K562 (cell line): ENCODE measurements around the gene FAM124A. TPM values are rescaled to one million over a fixed set of nuclear protein-coding genes. Genes with fewer than 3 reads are reported as not detected.

Experiments
- ATAC-seq: fragments of 200-7000 bp; cut with Tn5 transposase; 3 replicates; pipeline ENCODE4 v1.9.1; 2020; ENCODE audit warnings: moderate library complexity
- BruUV-seq: library from RNA; stranded (reverse); fragments of 400-500 nt; replicated peaks from 2 replicates; lab custom pipeline; 2021; lab: Mats Ljungman, UMichigan
- CTCF ChIA-PET: fragments of 300-600 bp; formaldehyde crosslinking; extraction: SDS; loops from one replicate; lab custom pipeline; 2021; ENCODE audit warnings: low intra/inter-chr PET ratio; lab: Yijun Ruan, JAX
- POLR2A ChIA-PET: fragments of 300-600, 350-650 bp; sonication (Branson Sonifier 250); formaldehyde crosslinking; extraction: SDS; loops from one replicate; lab custom pipeline; 2021; ENCODE audit warnings: antibody characterized with exemption, inconsistent platforms; lab: Yijun Ruan, JAX
- DNase-seq, 4 experiments: peaks; one replicate each; pipeline versions ENCODE4 v3.0.0 to v3.0.0-alpha.2; 2011 to 2018; ENCODE audit warnings: low spot score in 3 of 4, mixed read lengths in 3 of 4; ENCODE audit errors: extremely low read depth in 1 of 4
- FAIRE-seq: peaks from 2 replicates; lab custom pipeline; 2011; peaks lifted over from hg19 to GRCh38; lab: Jason Lieb, UNC
- H2AFZ ChIP-seq: 2 replicates; pipeline ENCODE4 v1.6.0; 2011; ENCODE audit warnings: low read depth, low read length, control low read depth, inconsistent platforms
- H3K27ac ChIP-seq: fragments of 200-600 bp; 3 replicates; pipeline ENCODE4 v1.8.0; 2011; ENCODE audit warnings: low read depth, mild to moderate bottlenecking, control low read depth, inconsistent platforms, low read length, moderate library complexity, mixed read lengths; ENCODE audit errors: extremely low read depth
- H3K27me3 ChIP-seq, 2 experiments: fragments of 300-600 bp in 1 of 2; 2 replicates in 1 of 2; 3 replicates in 1 of 2; pipeline versions ENCODE4 v1.6.0 to v1.8.0; 2011; ENCODE audit warnings: inconsistent platforms in 2 of 2, low read length in 2 of 2, mild to moderate bottlenecking in 1 of 2, mixed read lengths in 1 of 2, moderate library complexity in 1 of 2; ENCODE audit not compliant: control insufficient read depth in 2 of 2, insufficient read depth in 2 of 2
- H3K36me3 ChIP-seq: fragments of 300-600 bp; 3 replicates; pipeline ENCODE4 v1.8.0; 2011; ENCODE audit warnings: mild to moderate bottlenecking, low read length, inconsistent platforms; ENCODE audit not compliant: control insufficient read depth, insufficient read depth
- H3K4me1 ChIP-seq, 2 experiments: fragments of 200-600 bp in 1 of 2; replicated peaks in 1 of 2; 2 replicates in 1 of 2; 3 replicates in 1 of 2; pipeline versions ENCODE4 v1.5.1 to v1.8.0; 2011; ENCODE audit warnings: inconsistent platforms in 2 of 2, low read length in 2 of 2, mild to moderate bottlenecking in 1 of 2, mixed read lengths in 1 of 2, moderate library complexity in 1 of 2; ENCODE audit not compliant: control insufficient read depth in 2 of 2, insufficient read depth in 2 of 2
- H3K4me2 ChIP-seq: 2 replicates; pipeline ENCODE4 v1.6.1; 2011; ENCODE audit warnings: low read length, control low read depth, inconsistent platforms, mixed read lengths; ENCODE audit not compliant: insufficient read depth
- H3K4me3 ChIP-seq: fragments of 200-600 bp; sonication (generic), shearing (Covaris generic); 2 replicates; pipeline ENCODE4 v1.5.1; 2016; ENCODE audit warnings: control low read depth, inconsistent platforms
- H3K79me2 ChIP-seq: fragments of 200-600 bp; 3 replicates; pipeline ENCODE4 v1.8.0; 2011; ENCODE audit warnings: low read length, inconsistent platforms; ENCODE audit not compliant: control insufficient read depth, insufficient read depth
- H3K9ac ChIP-seq, 2 experiments: 2 replicates each; pipeline versions ENCODE4 v1.6.0 to v1.6.1; 2011; ENCODE audit warnings: low read depth in 2 of 2, low read length in 2 of 2, control low read depth in 1 of 2, inconsistent platforms in 1 of 2, mild to moderate bottlenecking in 1 of 2, mixed read lengths in 1 of 2; ENCODE audit not compliant: insufficient read depth in 1 of 2
- H3K9me1 ChIP-seq: one replicate; pipeline ENCODE4 v1.6.0; 2011; ENCODE audit warnings: inconsistent platforms, mild to moderate bottlenecking, low read length, moderate library complexity; ENCODE audit not compliant: control insufficient read depth, insufficient read depth
- H3K9me3 ChIP-seq: replicated peaks from 2 replicates; pipeline ENCODE4 v1.5.1; 2011; ENCODE audit warnings: low read depth, low read length, inconsistent platforms; ENCODE audit not compliant: control insufficient read depth, insufficient read depth
- H4K20me1 ChIP-seq: replicated peaks from 2 replicates; pipeline ENCODE4 v1.6.1; 2011; ENCODE audit warnings: low read length, inconsistent platforms, mixed read lengths; ENCODE audit not compliant: control insufficient read depth, insufficient read depth
- HSF4 ChIP-seq: fragments of 250-450 bp; sonication (Bioruptor Pico); IDR thresholded peaks from 2 replicates; pipeline ENCODE4 v2.1.2; 2022; ENCODE audit warnings: mild to moderate bottlenecking, moderate library complexity, borderline replicate concordance
- PHF21A ChIP-seq: fragments of 450-650 bp; IDR thresholded peaks from 2 replicates; pipeline ENCODE4 v1.6.1; 2017; ENCODE audit warnings: low read depth, borderline replicate concordance
- PHF8 ChIP-seq: fragments of 200-600 bp; sonication (generic); IDR thresholded peaks from 2 replicates; pipeline ENCODE4 v1.6.1; 2012; ENCODE audit warnings: mixed run types, mild to moderate bottlenecking, inconsistent platforms, low read length, moderate library complexity, borderline replicate concordance
- POU5F1 ChIP-seq: fragments of 150-350 bp; IDR thresholded peaks from 2 replicates; pipeline ENCODE4 v1.6.1; 2014; ENCODE audit warnings: borderline replicate concordance, low read length, low read depth, mild to moderate bottlenecking; ENCODE audit not compliant: partially characterized antibody
- PREB ChIP-seq: sonication (generic); formaldehyde crosslinking; IDR thresholded peaks from 2 replicates; pipeline ENCODE4 v1.8.1; 2023; ENCODE audit warnings: mild to moderate bottlenecking, missing genetic modification reagents
- RNF2 ChIP-seq: sonication (generic); IDR thresholded peaks from 2 replicates; pipeline ENCODE4 v1.6.1; 2016
- SLC30A9 ChIP-seq: fragments of 250-450 bp; sonication (Bioruptor Pico); IDR thresholded peaks from 2 replicates; pipeline ENCODE4 v1.8.0; 2022; ENCODE audit warnings: mild to moderate bottlenecking, moderate library complexity
- ZKSCAN3 ChIP-seq: fragments of 250-450 bp; sonication (Bioruptor Pico); IDR thresholded peaks from 2 replicates; pipeline ENCODE4 v1.4.0; 2020
- ZNF57 ChIP-seq: fragments of 450-650 bp; formaldehyde crosslinking; IDR thresholded peaks from 2 replicates; pipeline ENCODE4 v1.4.0; 2020; ENCODE audit warnings: mild to moderate bottlenecking, moderate library complexity
- WGBS: fragments of 100-300 bp; shearing (Covaris generic); methylation state at CpG from one replicate; pipeline ENCODE4 v1.1.6; 2016; ENCODE audit warnings: low coverage, mixed read lengths; ENCODE audit not compliant: insufficient coverage; ENCODE audit errors: missing lambda C conversion rate; 5-methylcytosine and 5-hydroxymethylcytosine counted together
- in situ Hi-C: fragments of 300-500 bp; cut with MboI; formaldehyde crosslinking; loops from 4 replicates; pipeline ENCODE4 v1.15.0; 2018; ENCODE audit warnings: inconsistent platforms, mixed read lengths
- intact Hi-C: fragments of 100-400 bp; cut with micrococcal nuclease; formaldehyde crosslinking; loops from 2 replicates; pipeline ENCODE4 v1.14.2; 2022
- polyA plus RNA-seq, 8 experiments: library from polyadenylated mRNA; depleted of rRNA in 4 of 8; stranded (reverse) in 5 of 8; unstranded in 3 of 8; fragments of >200 nt; fragmentation: Nextera tagmentation in 2 of 8; fragmentation: Illumina TruSeq in 1 of 8; extraction: Ambion mirVana in 2 of 8; extraction: Trizol in 1 of 8; gene quantifications; 2 replicates each; pipeline versions ENCODE4 v1.2.1 to v1.2.3, GENCODE V29; 2011 to 2014; ENCODE audit warnings: inconsistent platforms in 1 of 8, missing spikeins in 1 of 8
- total RNA-seq, 7 experiments: library from RNA; depleted of rRNA in 6 of 7; stranded (reverse); fragments of >200 nt in 6 of 7; fragmentation: Illumina TruSeq in 2 of 7; extraction: Trizol in 2 of 7; gene quantifications; 2 replicates each; pipeline versions ENCODE4 v1.2.1 to v1.2.3, GENCODE V29; 2011 to 2021; ENCODE audit warnings: low replicate concordance in 1 of 7
- TF ChIP-seq, protein P1 (sequence below): fragments of 450-650 bp; IDR thresholded peaks from 2 replicates; pipeline ENCODE4 v1.6.1; 2014; ENCODE audit warnings: low read depth, mild to moderate bottlenecking, moderate library complexity, borderline replicate concordance

The FAM124A gene
- total and polyA plus RNA-seq, 9 of the 15 experiments (the other 6 are each of a cell fraction or from before 2014, with no cell fraction given) = not detected

DNA sequence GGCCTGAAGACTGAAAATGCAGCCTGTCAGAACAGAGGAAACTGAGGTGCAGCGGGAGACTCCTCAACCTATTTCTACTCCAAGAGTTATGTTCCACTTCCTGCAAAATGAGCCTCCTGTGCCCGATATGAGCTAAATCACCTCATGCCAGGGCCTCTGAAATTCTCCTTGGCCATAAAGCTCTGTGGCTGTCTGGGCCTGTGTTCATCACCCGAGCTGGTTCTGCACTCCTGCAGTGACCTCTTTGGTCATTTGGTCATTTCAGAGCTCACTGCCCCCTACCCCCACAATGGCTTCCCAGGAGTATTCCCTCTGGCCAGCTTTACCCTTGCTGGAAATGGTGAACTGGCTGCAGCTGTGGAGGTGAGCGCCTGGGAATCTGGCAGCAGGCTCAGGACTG lies 65.6 kb downstream of the FAM124A start:
- H3K9ac ChIP-seq = no peak overlapping the region
- H3K4me3 ChIP-seq = no peak overlapping the region
- no peak overlapping the region for H2AFZ ChIP-seq
- WGBS = 0% methylated on average over 3 of the region's 4 CpGs
- no peak overlapping the region for H3K27ac ChIP-seq
- H3K36me3 ChIP-seq = no peaks in the 10 kb centered on the region
- no peak overlapping the region for H3K4me2 ChIP-seq
- no peaks in the 10 kb centered on the region for H3K9me3 ChIP-seq
- H3K9me1 ChIP-seq = no peaks in the 10 kb centered on the region
- FAIRE-seq (no peak), DNase-seq (no peak)
- H4K20me1 ChIP-seq = no peaks in the 10 kb centered on the region
- no peaks in the 10 kb centered on the region for H3K79me2 ChIP-seq
- in situ Hi-C loops = no loop called here
- BruUV-seq = no TSS peak
- H3K27me3 ChIP-seq = peaks cover 2 to 20% of the 10 kb centered on the region in 2 experiments; a peak in 4 of 5 replicates
- intact Hi-C loops = loop anchor here (2.0 kb wide), 1 partner anchor 139 kb away; no protein-coding TSS in a partner anchor
- H3K4me1 ChIP-seq = no peaks in the 10 kb centered on the region
- POLR2A ChIA-PET = interaction anchor here (0.7 to 1.1 kb wide), 4 partner anchors 15 to 163 kb away, joined by 3 to 4 read pairs (median 3); no protein-coding TSS in a partner anchor
- no peak for TF ChIP-seq ZKSCAN3 (CRISPR knock-in tag)
- TF ChIP-seq PHF21A = no peak
- TF ChIP-seq SLC30A9 (CRISPR knock-in tag) = no peak
- TF ChIP-seq, protein P1, sequence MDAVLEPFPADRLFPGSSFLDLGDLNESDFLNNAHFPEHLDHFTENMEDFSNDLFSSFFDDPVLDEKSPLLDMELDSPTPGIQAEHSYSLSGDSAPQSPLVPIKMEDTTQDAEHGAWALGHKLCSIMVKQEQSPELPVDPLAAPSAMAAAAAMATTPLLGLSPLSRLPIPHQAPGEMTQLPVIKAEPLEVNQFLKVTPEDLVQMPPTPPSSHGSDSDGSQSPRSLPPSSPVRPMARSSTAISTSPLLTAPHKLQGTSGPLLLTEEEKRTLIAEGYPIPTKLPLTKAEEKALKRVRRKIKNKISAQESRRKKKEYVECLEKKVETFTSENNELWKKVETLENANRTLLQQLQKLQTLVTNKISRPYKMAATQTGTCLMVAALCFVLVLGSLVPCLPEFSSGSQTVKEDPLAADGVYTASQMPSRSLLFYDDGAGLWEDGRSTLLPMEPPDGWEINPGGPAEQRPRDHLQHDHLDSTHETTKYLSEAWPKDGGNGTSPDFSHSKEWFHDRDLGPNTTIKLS = no peak
- TF ChIP-seq ZNF57 = no peak
- TF ChIP-seq HSF4 = no peak
- TF ChIP-seq RNF2 = no peak
- TF ChIP-seq PREB (CRISPR knock-in tag) = no peak
- no peak for TF ChIP-seq POU5F1
- no peak for TF ChIP-seq PHF8
- TF ChIP-seq, all 486 proteins: peak for 0
- ATAC-seq = no peak
- CTCF ChIA-PET = no interaction called here
